GM12873 (cell line): ENCODE data around the gene CHRNE.
A peak's percentile ranks its signal among the peaks of the same experiment; 100 is the strongest.

ENCODE experiments used
- TF ChIP-seq, protein P1 (sequence below): IDR thresholded peaks from 2 replicates; pipeline ENCODE4 v1.5.1; 2012; ENCODE audit warnings: low read depth, mild to moderate bottlenecking, moderate library complexity, low read length, control low read depth; ENCODE audit not compliant: insufficient read depth; ENCODE audit errors: missing control alignments

Gene CHRNE

DNA sequence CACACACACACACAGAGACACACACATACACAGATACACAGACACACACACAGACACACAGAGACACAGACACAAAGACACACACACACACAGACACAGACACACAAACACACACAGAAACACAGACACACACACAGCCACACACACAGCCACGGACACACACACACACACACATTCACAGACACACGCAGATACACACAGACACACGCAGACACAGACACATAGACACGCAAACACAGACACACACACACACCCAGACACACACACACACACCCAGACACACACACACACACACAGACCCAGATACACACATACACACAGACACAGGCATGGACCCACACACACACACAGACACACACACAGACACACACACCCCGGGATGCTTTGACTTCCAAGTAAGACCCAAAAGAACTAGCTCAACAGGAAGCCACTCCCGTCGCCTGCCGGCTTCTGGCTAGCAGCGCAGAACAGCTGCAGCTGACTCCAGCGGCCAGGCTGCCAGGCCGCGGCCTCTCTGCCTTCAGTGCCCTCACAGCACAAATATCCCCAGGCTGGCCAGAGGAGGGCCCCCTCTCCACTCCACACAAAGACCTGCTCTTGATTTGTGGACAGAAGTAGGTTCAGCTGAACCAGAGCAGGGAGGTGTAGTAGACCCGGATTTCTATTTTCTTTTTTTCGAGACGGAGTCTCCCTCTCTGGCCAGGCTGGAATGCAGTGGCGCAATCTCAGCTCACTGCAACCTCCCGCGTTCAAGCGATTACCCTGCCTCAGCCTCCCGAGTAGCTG, 6.0 kb upstream of the CHRNE start:
- TF ChIP-seq, protein P1, sequence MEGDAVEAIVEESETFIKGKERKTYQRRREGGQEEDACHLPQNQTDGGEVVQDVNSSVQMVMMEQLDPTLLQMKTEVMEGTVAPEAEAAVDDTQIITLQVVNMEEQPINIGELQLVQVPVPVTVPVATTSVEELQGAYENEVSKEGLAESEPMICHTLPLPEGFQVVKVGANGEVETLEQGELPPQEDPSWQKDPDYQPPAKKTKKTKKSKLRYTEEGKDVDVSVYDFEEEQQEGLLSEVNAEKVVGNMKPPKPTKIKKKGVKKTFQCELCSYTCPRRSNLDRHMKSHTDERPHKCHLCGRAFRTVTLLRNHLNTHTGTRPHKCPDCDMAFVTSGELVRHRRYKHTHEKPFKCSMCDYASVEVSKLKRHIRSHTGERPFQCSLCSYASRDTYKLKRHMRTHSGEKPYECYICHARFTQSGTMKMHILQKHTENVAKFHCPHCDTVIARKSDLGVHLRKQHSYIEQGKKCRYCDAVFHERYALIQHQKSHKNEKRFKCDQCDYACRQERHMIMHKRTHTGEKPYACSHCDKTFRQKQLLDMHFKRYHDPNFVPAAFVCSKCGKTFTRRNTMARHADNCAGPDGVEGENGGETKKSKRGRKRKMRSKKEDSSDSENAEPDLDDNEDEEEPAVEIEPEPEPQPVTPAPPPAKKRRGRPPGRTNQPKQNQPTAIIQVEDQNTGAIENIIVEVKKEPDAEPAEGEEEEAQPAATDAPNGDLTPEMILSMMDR: peak; percentile 85

DNA sequence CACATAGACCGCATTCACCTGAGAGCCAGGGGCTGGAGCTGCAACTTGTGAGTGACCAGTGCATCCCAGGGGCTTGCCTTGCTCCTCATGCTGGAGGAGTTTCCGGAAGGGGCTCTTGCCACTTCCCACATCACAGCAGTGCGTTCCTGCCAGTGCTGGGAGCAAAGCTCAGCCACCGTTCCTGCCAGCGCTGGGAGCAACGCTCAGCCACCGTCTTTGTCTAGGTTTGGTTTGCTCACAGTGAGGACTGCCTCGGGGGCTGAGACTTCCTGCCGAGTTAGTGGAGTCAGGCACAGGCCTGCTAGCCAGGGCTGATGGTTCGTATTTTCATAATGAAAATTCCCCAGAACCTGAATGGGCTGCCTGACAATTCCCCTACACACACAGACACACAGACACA, 5.4 kb upstream of the CHRNE start:
- TF ChIP-seq, protein P1: no peak

DNA sequence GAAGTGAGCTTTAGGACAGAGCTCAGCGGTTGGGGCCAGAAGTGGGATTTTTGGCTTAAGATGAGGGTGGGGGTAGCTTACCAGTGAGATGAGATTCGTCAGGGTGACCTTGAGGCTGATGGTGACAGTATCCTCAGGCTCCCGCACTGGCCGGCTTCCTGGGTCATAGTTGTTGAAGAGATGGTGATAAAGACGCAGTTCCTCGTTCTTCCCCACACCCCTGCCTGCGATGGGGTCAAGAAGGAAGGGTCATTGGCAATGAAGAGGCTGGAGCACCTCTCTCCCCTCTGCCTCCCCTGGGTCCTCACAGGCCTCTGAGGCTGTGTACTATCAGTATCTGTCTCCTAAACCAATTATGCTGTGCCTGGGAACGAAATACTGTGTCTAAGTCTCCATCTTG, 358 bp downstream of the CHRNE start:
- TF ChIP-seq, protein P1: no peak

DNA sequence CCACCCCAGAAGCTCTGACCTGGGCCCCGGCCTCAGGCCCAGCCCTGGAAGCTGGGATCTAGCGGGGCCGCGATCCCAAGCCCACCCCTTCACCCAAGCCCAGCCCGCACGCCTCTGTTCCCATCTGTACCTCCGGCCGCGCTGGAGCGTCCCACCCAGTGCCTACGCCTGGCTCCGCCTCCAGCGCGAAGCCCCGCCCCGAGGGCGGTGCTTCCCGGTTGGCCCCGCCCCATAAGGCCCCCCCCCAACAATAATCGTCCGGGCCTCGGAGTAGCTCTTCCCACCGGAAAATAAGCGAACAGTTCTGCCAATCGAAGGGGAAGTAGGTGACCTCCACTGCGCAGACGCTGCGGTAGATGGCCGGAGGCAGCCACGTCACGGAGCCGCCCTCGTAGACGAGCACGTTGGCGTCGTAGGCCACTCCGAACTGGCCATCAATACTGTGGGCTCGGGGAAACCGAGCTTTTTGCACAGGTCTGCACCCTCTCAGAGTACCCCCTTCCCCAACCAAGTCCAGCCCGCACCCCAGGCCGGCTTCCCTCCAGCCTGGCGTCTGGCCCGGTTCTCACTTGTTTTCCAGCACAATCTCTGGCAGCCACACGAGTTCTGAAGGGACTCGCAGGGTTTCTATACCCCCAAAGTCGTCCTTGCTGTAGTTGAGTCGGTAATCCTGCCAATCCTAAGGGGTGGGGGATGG, 1.1 kb downstream of the CHRNE start:
- TF ChIP-seq, protein P1: no peak

DNA sequence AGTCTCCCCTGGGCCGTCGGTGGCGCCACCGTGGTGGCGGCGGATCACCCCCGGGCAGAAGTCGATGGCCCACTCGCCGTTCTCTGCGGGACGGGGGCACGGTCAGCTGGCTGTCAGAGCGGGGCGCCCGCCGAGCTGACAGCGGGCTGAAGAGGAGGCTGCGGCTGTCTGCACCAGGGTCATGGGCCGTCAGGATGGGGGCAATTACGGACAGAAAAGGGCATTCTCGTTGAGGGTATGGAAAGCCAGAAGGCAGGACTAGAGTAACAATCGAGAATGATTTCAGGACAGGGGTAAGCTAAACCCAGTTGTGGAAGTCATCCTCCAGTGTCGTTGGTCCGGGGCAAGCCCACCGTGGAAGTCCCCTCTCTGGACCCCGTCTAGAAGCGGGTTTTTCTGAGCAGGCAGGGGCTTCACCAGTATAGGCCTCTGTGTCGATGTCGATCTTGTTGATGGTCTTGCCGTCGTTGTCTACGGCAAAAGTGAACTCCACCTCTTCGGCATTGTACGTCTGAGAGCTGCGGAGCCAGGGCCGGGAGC, 1.7 kb downstream of the CHRNE start:
- TF ChIP-seq, protein P1: no peak

DNA sequence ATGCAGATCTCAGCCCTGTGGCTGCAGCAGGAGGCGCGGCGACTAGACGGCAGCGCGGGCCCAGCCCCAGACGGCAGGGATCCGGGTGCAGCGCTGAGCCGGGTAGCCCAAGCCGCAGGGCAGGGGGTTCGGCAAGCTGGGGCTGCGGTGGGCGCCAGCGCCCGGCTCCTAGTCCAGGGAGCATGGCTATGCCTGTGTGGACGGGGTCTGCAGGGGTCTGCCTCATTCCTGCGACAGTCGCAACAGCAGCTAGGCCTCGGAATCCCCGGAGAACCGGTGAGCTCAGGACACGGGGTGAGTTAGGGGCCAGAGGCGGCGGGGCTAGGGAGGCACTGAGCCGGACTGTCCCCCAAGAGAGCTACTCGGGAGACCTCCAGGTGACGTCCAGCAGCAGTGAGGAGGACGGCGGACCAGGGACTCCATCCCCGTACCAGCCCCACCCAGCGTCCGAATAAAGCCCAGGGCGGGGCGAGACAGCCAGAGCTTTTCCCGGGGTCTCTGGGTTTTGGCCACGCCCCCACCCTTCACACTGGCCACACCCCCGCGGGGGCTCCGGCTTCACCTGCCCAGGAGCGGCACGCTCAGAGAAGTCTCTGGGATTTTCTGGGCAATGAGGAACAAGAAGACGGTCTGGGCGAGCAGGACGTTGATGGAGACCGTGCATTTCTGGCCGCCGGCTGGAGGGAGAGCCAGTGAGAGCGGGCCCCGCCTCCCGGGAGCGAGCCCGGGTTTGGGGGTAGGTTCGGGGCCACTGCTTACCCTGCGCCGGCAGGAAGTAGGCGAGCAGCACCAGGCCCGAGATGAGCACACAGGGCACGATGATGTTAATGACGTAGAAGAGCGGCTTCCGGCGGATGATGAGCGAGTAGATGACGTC, 2.4 kb downstream of the CHRNE start:
- TF ChIP-seq, protein P1: no peak
